Astrocyte (in vitro differentiated cells and primary cell): Measurements from ENCODE around the gene MYBBP1A. TPM values are rescaled to one million over a fixed set of nuclear protein-coding genes. Genes with fewer than 3 reads are reported as not detected.

Source experiments
- DNase-seq: peaks from one replicate; pipeline ENCODE4 v3.0.0-alpha.2; 2010; ENCODE audit warnings: low read depth
- FAIRE-seq: peaks from 2 replicates; lab custom pipeline; 2011; peaks lifted over from hg19 to GRCh38; lab: Jason Lieb, UNC
- H2AFZ ChIP-seq: 2 replicates; pipeline ENCODE4 v1.6.0; 2012; ENCODE audit warnings: low read depth, low read length, inconsistent platforms
- H3K27ac ChIP-seq: 2 replicates; pipeline ENCODE4 v1.5.1; 2011; ENCODE audit warnings: low read depth, low read length, inconsistent platforms
- H3K27me3 ChIP-seq: 2 replicates; pipeline ENCODE4 v1.6.0; 2011; ENCODE audit warnings: low read length, inconsistent platforms; ENCODE audit not compliant: insufficient read depth
- H3K36me3 ChIP-seq: 2 replicates; pipeline ENCODE4 v1.5.1; 2011; ENCODE audit warnings: low read length, inconsistent platforms; ENCODE audit not compliant: insufficient read depth
- H3K4me1 ChIP-seq: 2 replicates; pipeline ENCODE4 v1.5.1; 2011; ENCODE audit warnings: low read length, inconsistent platforms; ENCODE audit not compliant: insufficient read depth
- H3K4me2 ChIP-seq: 2 replicates; pipeline ENCODE4 v1.6.0; 2012; ENCODE audit warnings: low read length, inconsistent platforms
- H3K4me3 ChIP-seq: 2 replicates; pipeline ENCODE4 v1.5.1; 2011; ENCODE audit warnings: low read depth, mild to moderate bottlenecking, low read length, inconsistent platforms; ENCODE audit not compliant: insufficient read depth
- H3K79me2 ChIP-seq: 2 replicates; pipeline ENCODE4 v1.6.0; 2012; ENCODE audit warnings: mild to moderate bottlenecking, low read length, inconsistent platforms; ENCODE audit not compliant: insufficient read depth
- H3K9ac ChIP-seq: 2 replicates; pipeline ENCODE4 v1.6.0; 2012; ENCODE audit warnings: mild to moderate bottlenecking, low read length, inconsistent platforms
- H3K9me3 ChIP-seq: 2 replicates; pipeline ENCODE4 v1.5.1; 2012; ENCODE audit warnings: low read depth, mild to moderate bottlenecking, low read length, inconsistent platforms; ENCODE audit not compliant: insufficient read depth
- H4K20me1 ChIP-seq: 2 replicates; pipeline ENCODE4 v1.6.0; 2012; ENCODE audit warnings: low read length, inconsistent platforms; ENCODE audit not compliant: insufficient read depth
- H3K27ac Mint-ChIP-seq: one replicate; pipeline ENCODE4 v1.8.0; 2021; ENCODE audit warnings: mild to moderate bottlenecking, mixed read lengths; ENCODE audit not compliant: unreplicated experiment
- H3K27me3 Mint-ChIP-seq: one replicate; pipeline ENCODE4 v1.8.0; 2021; ENCODE audit warnings: low read depth, mixed read lengths; ENCODE audit not compliant: unreplicated experiment
- H3K36me3 Mint-ChIP-seq: one replicate; pipeline ENCODE4 v1.8.0; 2021; ENCODE audit warnings: low read depth, mixed read lengths; ENCODE audit not compliant: unreplicated experiment
- H3K4me1 Mint-ChIP-seq: one replicate; pipeline ENCODE4 v1.8.0; 2021; ENCODE audit warnings: low read depth, mixed read lengths; ENCODE audit not compliant: unreplicated experiment
- H3K4me3 Mint-ChIP-seq: one replicate; pipeline ENCODE4 v1.8.0; 2021; ENCODE audit warnings: mild to moderate bottlenecking, moderate library complexity, mixed read lengths; ENCODE audit not compliant: unreplicated experiment
- H3K9me3 Mint-ChIP-seq: one replicate; pipeline ENCODE4 v1.8.0; 2021; ENCODE audit warnings: mild to moderate bottlenecking, mixed read lengths; ENCODE audit not compliant: unreplicated experiment
- CTCF ChIP-seq: IDR thresholded peaks from 2 replicates; pipeline ENCODE4 v1.5.1; 2011; ENCODE audit warnings: low read depth, mild to moderate bottlenecking, inconsistent platforms, low read length, moderate library complexity; ENCODE audit not compliant: insufficient read depth
- EZH2 ChIP-seq: IDR thresholded peaks from 2 replicates; pipeline ENCODE4 v1.6.1; 2012; ENCODE audit warnings: mild to moderate bottlenecking, low read length, inconsistent platforms; ENCODE audit not compliant: insufficient read depth
- total RNA-seq: library from RNA; stranded (reverse); gene quantifications from 2 replicates; pipeline ENCODE4 v1.2.1, GENCODE V29; 2021

Gene MYBBP1A
- total RNA-seq, 1 donor from 2014 or later: 71.1 TPM

- Histone ChIP-seq H3K4me1 (peaks cover 10% of the 10 kb centered on the region), H4K20me1 (no peaks in the 10 kb centered on the region), H3K27ac (no peak overlapping the region), H3K79me2 (no peaks in the 10 kb centered on the region), H3K36me3 (no peaks in the 10 kb centered on the region), H3K9me3 (no peaks in the 10 kb centered on the region), H2AFZ (no peak overlapping the region), H3K27me3 (peaks cover 15% of the 10 kb centered on the region), H3K4me2 (no peak overlapping the region), H3K4me3 (no peak overlapping the region), H3K9ac (no peak overlapping the region)
- DNase-seq: no peak
- no peak for TF ChIP-seq CTCF
- no peak for TF ChIP-seq EZH2
- FAIRE-seq: no peak
- H3K9me3 Mint-ChIP-seq: no peaks in the 10 kb centered on the region
- peaks cover 25% of the 10 kb centered on the region for H3K4me1 Mint-ChIP-seq
- H3K27ac Mint-ChIP-seq: no peak overlapping the region
- no peaks in the 10 kb centered on the region for H3K36me3 Mint-ChIP-seq
- peaks cover 18% of the 10 kb centered on the region for H3K27me3 Mint-ChIP-seq
- H3K4me3 Mint-ChIP-seq: no peak overlapping the region
Observed at GRCh38 chr17:4602041-4602440, 46.9 kb upstream of the MYBBP1A start.

DNA sequence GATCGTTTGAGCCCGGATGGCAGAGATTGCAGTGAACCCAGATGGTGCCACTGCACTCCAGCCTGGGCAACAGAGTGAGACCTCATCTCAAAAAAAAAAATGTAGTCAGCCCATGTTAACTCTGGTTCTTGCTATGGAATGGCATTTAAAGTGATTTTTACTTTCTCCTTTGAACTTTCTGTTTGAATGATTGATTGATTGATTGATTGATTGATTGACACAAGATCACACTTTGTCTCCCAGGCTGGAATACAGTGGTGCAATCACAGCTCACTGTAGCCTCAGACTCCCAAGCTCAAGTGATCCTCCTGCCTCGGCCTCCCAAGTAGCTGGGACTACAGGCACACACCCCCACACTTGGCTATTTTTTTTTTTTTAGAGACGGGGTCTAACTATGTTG is 46.1 kb upstream of the MYBBP1A start:
- no peaks in the 10 kb centered on the region for H3K36me3 ChIP-seq
- no peak for TF ChIP-seq EZH2
- TF ChIP-seq CTCF: no peak
- no peak overlapping the region for H2AFZ ChIP-seq
- Mint-ChIP-seq H3K36me3 (no peaks in the 10 kb centered on the region), H3K9me3 (no peaks in the 10 kb centered on the region), H3K27ac (peak overlapping the region; percentile 5), H3K27me3 (peaks cover 19% of the 10 kb centered on the region), H3K4me3 (no peak overlapping the region), H3K4me1 (peaks cover 25% of the 10 kb centered on the region)
- H3K4me1 ChIP-seq: peaks cover 10% of the 10 kb centered on the region
- no peak overlapping the region for H3K9ac ChIP-seq
- no peaks in the 10 kb centered on the region for H3K79me2 ChIP-seq
- no peak overlapping the region for H3K27ac ChIP-seq
- H3K4me2 ChIP-seq: no peak overlapping the region
- no peaks in the 10 kb centered on the region for H4K20me1 ChIP-seq
- no peaks in the 10 kb centered on the region for H3K9me3 ChIP-seq
- H3K4me3 ChIP-seq: no peak overlapping the region
- FAIRE-seq (no peak), DNase-seq (no peak)
- H3K27me3 ChIP-seq: peaks cover 15% of the 10 kb centered on the region

- H4K20me1 ChIP-seq: no peaks in the 10 kb centered on the region
- H3K4me2 ChIP-seq: no peak overlapping the region
- Mint-ChIP-seq H3K27me3 (peaks cover 19% of the 10 kb centered on the region), H3K36me3 (no peaks in the 10 kb centered on the region), H3K4me3 (no peak overlapping the region), H3K9me3 (no peaks in the 10 kb centered on the region), H3K4me1 (peaks cover 22% of the 10 kb centered on the region), H3K27ac (no peak overlapping the region)
- peaks cover 10% of the 10 kb centered on the region for H3K4me1 ChIP-seq
- FAIRE-seq (no peak), DNase-seq (no peak)
- H3K27me3 ChIP-seq: peaks cover 15% of the 10 kb centered on the region
- no peak for TF ChIP-seq EZH2
- no peak for TF ChIP-seq CTCF
- no peaks in the 10 kb centered on the region for H3K9me3 ChIP-seq
- H3K4me3 ChIP-seq: no peak overlapping the region
- H3K79me2 ChIP-seq: no peaks in the 10 kb centered on the region
- no peak overlapping the region for H3K27ac ChIP-seq
- H3K36me3 ChIP-seq: no peaks in the 10 kb centered on the region
- no peak overlapping the region for H3K9ac ChIP-seq
- H2AFZ ChIP-seq: no peak overlapping the region
Observed at GRCh38 chr17:4600563-4600962, 45.4 kb upstream of the MYBBP1A start.
